GF-D8 (cell line): ENCODE data around the gene AQP7.
"Not testable (repeated sequence)": the region's sequence is repeated elsewhere in the genome, so short reads cannot be mapped to it uniquely, and the experiment has no call there.

ENCODE experiments used
- DNase-seq: peaks from one replicate; lab custom pipeline; 2025; lab: John Stamatoyannopoulos, UW

The AQP7 gene

DNA sequence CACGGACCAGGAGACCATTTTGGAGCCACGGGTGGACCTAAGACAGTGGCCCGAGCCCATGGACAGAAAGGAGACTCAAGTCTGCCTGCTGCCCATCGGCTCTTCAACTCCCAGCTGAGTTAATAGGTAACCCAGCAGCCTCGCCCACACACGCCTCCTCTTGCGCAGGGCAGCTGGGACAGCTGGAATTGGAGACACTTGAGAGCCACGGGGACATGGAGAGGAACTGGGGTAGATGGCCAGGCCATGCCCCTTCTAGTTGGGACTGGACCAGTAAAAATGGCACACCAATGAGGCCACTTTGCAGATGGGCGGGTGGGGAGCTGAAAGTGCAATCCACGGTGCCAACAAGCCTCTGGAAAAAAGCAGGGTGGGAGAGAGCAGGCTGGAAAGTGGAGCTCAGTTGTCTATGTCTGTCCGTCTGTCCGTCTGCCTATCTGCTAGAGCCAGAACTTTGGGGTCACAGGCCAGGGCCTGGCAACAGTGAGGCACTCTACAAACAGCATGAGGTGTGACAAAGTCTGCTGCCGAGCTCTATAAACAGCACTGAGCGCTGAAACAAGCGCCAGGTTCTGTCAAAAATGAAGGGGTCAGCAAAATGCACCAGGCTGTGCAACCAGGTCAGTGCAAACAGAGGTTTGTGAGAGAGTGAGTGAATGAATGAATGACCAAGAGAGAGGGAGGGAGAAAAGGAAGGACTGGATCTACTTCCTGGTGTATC is 7.0 kb downstream of the AQP7 start:
- not testable (repeated sequence) for DNase-seq

DNA sequence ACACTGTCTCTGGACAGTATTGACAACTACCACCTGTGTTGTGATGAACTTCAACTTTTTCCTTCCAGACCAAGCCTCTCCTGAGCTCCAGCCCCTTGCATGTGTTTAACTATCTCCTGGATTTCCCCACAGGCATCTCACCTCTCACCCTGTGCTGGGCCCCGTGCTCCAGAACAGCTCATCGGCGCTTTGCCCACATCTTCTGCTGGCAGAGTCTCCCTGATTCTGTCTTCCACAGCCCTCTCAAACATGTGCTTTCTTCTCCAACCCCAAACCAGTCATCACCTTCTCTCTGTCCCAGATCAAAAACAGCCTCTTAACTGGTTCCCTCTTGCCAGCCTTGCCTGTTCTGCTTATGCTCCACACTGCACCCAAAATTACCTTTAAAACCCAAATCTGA is 8.4 kb downstream of the AQP7 start:
- not testable (repeated sequence) for DNase-seq

DNA sequence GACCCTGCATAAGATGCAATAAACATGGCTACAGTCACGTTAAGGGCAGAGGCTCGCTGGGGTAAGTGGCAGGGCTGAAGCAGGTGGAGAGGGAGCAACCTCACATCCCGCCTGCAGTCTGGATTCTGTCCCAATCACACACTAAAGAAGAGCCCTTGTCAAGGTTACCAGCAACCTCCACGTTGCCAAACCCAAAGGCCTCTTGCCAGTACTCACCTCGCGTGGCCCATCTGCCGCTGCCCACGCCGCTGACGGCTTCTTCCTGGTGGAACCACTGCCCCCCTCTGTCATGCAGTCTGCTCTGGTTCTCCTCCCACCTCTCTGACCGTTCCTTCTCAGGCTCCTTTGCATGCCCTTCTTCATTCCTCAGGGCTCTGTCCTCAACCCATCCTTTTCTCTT is 8.8 kb downstream of the AQP7 start:
- no peak for DNase-seq

DNA sequence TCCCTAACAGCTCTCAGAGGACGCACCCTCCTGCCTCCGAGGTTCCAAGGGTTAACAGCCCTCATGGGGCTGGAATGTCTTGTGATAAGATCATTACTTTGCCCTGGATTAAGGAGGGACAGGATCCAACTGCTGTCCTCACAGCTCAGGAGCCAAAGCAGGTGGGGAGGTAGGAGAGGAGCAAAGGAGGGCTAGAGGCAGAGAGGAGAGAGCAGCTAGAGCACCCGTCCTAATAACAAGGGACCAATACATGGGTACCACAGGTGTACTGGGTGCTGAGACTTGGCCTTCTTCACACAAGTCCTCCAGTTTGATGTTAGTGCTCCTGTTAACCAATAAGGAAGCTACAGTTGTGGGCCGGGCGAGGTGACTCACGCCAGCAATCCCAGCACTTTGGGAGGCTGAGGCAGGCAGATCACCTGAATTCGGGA is 9.8 kb downstream of the AQP7 start:
- not testable (repeated sequence) for DNase-seq

DNA sequence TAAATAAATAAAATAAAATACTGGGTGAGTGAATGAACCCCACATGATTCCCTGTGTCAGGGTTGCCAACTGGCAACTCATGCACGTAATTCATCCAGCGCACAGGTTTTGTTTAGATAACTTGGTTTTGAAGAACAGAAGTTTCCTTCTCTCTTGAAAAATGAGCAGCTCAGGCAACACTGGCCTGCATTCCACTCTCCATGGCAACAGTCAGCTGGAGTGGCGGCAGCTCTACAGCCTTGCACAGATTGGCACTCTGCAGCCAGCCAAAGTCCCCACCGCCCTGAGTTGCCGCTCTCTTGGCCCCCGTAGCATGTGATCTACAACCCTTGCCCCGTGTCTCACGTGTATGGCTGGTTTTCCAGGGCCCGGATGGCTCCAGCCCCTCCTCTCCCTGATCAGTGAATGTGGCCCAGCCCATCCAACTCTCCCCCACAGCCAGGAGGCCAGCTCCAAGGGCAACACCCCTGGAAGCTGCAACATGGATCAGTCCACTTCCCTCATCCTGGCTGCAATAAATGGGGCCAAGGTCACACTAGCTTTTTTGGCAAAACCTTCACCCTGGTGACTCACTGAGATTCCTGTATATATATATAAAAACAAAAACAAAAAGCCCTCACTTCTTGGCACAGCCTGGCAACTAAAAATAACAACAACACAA is 11.1 kb downstream of the AQP7 start:
- DNase-seq: not testable (repeated sequence)

DNA sequence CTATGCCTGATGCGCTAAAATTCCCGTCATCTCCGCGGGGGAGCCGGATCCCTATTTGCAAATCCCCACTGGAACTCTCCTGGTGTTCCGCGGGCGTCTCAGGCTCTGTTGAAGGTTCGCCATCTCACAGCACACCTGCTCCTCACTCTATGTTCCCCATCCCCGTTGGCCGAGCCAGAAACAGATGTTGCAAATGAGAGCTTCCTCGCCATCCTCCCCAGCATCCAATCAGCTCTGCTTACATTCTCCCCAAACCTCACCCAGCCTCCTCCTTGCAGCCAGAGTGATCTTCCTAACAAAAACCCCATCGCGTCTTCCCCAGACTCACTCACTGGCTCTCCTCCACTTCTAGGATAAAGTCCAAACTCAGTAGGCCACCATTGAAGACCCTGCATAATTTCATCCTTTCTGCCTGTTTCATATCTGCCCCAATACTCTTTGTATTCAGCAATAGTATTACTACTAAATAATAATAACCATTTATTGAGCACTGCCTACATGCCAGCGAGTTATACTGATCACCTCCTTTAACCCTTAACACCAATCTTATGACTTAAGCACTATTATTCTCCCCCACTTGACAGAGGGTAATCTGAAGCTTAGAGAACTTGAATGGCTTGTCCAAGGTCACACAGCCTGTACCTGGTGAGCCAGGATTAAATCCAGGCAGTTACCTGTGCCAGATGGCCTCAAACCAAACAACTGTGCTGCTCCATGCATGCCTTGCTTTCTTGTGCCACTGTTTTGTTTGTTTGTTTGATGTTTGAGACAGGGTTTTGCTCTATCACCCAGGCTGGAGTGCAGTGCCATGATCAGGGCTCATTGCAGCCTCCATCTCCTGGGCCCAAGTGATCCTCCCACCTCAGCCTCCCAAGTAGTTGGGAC is 14.0 kb downstream of the AQP7 start:
- DNase-seq: no peak

DNA sequence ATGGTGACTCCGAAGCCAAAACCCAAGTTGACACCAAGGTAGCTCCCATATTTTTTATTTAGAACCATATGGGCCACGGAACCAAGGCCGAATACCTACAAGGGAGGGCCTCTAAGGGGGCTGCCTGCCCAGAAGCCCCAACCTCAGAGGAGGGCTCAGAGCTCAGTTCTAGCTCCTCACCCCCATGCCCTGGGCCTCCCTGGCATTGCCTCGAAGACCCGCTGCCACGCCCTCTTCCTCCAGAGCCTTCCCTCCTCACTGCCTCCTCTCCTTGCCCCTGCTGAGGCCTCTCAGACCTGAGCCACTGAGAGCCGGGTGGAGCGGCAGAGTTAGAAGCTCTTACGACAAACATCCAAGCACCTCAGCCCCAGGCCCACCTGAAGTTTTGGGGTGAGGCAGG is 15.4 kb downstream of the AQP7 start:
- not testable (repeated sequence) for DNase-seq

DNA sequence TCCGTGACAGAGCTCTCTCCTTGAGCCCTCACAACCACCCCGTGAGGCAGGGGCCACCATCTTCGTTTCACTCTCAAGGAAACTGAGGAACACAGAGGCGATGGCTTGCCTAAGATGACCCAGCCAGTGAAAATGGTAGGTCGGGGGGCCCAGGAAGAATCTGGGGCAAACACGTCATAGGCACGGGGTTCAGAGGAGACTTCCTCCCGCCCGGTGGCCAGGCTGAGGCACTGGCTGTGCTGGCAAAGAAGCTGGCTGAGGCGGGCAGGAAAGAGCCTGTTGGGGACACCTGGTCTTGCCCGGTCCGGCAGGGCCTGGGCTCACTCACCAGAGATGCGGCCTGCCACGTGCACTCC is 15.7 kb downstream of the AQP7 start:
- DNase-seq: not testable (repeated sequence)

DNA sequence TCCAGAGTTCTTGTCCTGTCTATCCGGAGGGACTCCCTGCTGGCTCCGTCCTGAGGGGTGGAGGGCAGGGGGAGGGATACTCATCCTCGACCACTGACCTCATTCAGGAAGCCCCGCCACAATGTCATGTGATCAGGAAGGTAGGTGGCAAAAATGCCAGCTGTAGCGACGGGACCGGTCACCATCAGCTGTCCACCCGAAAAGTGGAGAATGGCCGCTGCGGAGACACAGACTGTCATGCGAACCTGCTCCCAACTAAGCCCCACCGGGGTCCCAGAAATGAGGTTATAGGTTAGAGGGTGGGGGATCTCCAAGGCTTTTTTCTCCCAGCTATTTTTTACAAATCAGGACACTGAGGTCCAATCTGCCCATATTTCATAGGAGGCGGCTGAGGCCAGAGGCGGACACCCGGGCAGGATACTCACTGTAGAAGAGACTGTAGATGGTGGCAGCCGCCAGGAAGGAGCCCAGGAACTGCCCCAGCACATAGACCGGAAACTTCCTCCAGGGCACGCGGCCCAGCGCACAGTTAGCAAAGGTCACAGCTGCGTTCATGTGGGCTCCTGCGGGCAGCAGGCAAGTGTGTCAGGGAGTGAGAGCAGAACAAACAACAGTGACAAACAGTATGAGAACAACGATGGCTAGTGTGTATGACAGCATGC is 16.3 kb downstream of the AQP7 start:
- not testable (repeated sequence) for DNase-seq

DNA sequence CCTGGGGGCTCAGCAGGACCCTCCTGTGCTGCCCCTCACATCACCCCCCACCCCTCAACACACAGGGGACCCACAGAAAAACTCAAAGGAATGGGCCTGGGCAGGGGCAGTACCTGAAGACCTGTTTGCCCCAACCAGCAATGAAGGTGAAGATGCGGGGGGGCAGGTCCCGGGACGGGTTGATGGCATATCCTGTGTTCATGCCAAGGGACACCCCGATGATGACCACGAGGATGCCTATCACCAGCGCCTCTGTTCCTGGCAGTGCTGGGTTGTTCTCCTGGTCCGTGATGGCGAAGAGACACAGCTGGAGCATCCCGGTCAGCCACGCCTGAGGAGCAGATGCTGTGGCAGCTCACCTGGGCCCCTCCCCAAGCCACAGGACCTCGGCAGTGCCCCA is 16.8 kb downstream of the AQP7 start:
- DNase-seq: not testable (repeated sequence)

DNA sequence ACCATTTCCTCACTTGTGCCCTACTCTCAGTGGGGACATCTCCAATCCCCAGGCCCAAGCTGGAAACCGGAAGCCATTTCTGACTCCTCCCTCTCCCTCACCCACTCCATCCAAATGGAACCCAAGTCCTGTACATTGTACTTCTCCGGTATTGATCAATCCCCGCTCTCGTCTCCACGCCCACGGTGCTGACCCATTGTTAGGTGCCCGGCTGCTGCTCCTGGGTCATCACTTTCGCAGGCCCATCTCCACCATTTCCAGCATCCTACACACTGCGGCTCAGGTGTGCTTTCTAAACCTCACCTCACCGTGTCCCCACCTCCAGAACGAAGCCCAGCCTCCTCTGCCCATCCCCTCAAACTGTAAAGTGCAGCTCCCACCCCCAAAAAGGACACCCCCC is 19.0 kb downstream of the AQP7 start:
- not testable (repeated sequence) for DNase-seq

DNA sequence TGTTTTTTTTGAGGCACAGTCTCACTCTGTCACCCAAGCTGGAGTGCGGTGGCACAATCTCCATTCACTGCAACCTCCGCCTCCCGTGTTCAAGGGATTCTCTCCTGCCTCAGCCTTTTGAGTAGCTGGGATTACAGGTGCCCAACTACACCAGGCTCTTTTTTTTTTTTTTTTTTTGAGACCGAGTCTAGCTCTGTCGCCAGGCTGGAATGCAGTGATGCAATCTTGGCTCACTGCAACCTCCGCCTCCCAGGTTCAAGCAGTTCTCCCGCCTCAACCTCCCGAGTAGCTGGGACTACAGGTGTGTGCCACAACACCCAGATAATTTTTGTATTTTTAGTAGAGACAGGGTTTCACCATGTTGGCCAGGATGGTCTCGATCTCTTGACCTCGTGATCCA is 20.0 kb downstream of the AQP7 start:
- not testable (repeated sequence) for DNase-seq

DNA sequence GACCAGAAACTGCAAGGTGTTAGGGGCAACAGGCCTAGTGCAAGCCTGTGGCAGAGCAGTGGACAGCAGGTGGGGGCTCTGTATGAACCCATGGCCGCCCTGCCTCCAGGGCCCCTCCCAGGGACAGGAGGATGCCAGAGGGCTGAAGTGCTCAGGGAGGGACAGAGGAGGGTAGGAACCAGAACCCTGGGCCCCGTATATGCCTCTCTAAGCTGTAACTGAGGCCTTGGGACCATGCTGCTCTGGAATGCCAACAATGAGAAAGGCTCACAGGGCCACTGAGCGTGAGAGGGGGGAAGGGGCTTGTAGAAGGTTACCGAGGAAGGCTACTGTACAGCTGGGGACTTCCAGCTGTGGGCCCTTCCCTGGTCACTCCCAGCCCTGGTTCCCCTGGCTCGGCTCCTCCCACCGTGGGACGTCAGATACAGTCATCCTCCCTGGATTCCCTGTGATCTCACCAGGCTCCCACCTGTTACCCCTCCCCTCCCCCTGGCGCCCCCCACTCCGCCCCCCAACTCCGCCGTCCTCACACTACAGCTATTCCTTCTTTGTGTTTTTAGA is 21.1 kb downstream of the AQP7 start:
- no peak for DNase-seq

DNA sequence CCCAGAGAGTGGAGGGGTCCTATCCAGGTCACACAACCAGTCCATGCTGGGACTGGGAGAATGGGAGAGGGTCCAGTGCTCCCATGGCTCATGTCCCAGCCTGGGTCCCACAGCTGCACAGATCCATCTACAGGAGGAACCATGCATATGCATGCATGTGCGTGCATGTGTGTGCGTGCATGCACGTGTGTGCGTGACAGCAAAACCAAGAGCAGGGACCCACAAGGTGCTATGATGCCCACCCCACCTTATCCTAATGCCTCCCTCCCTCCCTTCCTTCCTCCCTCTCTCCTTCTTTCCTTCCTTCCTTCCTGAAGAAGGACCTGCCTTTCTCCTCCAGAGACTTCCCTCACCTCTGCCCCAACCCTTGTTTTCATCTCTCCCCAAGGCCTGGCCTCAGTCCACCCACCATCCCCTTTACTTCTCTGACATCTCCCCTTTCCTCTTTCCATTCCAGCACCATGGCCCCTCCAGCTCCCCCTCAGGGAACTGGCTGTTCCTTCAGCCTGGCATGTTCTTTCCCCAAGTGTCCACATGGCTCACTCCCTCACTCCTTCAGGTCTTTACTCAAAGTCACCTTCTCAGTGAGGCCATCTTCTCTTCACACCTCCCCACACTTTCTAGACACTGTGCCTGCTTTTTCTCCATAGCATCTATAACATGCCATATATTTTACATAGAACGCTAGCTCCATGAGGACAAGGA is 21.8 kb downstream of the AQP7 start:
- DNase-seq: no peak

DNA sequence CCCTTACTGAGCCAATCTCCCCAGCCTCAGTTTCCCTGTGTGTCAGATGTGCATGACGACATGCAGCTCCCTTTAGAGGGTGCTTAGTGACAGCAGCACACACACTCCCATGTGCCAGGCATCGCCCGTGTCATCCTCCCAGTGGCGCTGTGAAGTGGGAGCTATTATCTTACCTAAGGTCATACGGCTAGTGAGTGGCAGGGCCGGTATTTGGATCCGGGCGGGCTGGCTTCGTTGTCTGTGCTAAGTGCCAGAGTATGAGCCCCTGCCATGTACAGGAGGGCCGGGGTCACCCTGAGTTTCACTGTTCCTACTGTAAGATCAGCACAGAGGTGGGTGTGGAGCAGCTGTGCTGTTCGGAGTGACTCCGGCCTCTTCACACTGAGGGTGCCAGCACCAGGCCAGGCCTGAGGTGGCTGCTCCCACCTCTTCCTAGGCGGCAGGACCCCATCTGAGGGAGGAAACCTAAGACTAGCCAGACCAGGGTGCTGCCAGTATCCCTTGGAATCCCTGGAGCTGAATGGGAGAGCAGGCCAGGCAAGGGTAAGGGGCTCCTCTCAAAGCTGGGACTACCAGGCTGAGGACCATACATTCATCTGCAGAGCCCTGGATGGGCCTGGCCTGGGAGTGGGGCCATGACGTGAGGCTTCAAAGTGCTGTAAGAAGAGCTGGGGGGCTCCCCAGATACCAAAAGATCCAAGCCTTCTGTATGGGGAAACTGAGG is 22.5 kb downstream of the AQP7 start:
- DNase-seq: no peak

DNA sequence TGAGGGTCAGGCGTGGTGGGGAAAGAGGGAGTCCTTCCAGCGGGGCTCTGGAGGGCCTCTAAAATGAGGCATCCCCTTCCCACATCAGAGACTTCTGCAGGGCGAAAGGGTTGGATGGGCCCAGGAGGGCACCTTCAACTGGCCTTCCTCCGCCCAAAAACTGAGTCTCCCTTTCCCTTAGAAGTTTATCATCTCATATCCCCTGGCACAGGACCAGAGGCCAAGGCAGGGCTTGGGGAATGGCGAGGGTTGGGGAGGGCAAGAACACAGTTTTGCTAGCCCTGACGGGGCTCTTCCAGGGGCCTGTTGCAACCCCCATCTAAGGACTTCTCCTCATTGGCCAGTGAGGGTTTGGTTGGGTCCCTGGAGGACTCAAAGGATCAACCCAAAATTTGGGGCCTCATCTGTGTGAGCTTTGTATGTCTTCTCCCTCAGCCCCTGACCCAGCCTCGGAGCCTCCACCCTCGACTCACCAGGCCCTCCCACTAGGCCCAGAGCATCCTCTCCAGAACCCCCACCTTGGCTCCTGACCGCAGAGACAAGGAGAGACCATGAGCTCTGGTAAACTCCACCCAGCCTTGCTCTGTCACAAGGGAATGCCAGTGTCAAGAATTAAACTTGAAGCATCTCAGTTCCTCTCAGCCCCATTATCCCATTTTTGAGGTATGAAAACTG is 24.1 kb downstream of the AQP7 start:
- DNase-seq: no peak

DNA sequence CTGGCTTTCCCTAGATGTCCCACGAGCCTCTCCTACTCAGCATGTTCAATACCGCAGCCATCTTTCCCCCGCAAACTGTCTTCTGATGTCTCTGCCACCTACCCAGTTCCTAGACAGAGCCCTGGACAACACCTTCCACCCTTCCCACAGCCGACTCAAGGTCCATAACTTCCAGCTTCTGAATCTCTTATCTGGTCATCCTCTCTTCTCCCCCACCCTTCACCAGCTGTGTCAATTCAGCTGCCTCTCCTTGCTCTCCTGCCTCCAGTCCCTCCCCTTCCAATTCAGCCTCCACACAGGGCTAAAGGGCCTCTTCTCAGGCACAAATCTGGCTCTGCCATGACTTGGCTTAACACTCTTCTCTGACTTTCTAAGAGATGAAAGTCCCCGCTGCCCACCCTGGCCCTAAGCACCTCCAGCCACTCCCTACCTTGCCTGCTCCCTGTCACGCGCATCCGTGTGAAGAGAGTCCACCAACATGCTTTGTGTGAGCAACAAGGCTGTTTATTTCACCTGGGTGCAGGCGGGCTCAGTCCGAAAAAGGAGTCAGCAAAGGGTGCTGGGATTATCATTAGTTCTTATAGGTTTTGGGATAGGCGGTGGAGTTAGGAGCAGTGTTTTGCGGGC is 25.2 kb downstream of the AQP7 start:
- DNase-seq: no peak

DNA sequence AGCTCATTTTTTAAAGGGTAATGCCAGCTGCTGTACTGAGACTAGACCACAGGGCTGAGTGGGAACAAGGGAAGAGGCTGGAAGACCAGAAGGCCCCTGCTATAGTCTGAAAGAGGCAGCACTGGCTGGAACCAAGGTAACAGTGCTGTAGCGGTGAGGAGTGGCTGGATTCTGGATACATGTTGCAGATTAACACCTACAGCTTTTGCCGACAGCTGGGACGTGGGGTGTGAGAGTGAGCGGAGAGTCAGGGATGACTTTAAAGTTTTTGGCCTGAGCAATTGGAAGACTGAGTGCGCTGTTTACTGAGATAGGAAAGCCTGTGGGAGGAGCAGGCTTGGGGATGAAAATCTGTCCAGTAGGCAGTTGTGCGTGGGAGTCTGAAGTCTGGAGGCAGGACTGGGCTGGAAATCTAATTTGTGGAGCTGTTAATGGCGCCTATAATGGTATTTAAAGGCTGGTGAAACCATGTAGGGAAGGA is 26.5 kb downstream of the AQP7 start:
- no peak for DNase-seq

DNA sequence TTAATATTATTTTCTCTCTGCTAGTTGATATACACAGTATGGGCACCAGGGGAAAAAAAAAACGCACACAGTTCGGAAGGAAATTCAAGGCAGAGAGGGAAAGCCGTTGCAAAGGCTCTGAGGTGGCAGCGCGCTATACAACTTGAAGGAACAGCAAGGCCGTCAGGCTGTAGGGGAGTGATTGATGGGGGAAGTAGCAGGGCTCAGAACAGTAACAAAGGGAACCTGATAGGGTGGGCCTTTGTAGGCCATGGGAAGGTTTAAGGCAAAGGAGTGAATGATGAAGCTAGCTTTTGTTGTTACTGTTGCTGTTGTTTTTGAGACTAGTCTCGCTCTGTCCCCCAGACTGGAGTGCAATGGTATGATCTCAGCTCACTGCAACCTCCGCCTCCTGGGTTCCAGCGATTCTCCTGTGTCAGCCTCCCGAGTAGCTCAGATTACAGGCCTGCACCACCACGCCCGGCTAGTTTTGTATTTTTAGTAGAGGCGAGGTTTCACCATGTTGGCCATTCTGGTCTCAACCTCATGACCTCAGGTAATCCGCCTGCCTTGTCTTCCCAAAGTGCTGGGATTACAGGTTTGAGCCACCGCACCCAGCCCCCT is 27.0 kb downstream of the AQP7 start:
- no peak for DNase-seq
